K562 (cell line): Measurements from ENCODE around the gene MAP3K4. TPM values are rescaled to one million over a fixed set of nuclear protein-coding genes. Genes with fewer than 3 reads are reported as not detected.

ENCODE experiments used
- CBX1 ChIP-seq: sonication (generic); IDR thresholded peaks from 2 replicates; pipeline ENCODE4 v1.6.1; 2016; ENCODE audit warnings: antibody characterized with exemption, low read depth, mild to moderate bottlenecking
- CHD4 ChIP-seq: fragments of 200-600 bp; sonication (generic); IDR thresholded peaks from 3 replicates; pipeline ENCODE4 v1.6.1; 2012; ENCODE audit warnings: low read depth, mild to moderate bottlenecking, mixed read lengths, low read length, inconsistent platforms; ENCODE audit not compliant: insufficient read depth, insufficient replicate concordance, poor library complexity, severe bottlenecking
- DACH1 ChIP-seq: fragments of 450-650 bp; IDR thresholded peaks from 2 replicates; pipeline ENCODE4 v1.6.1; 2018; ENCODE audit not compliant: partially characterized antibody
- KLF6 ChIP-seq: fragments of 250-450 bp; sonication (Bioruptor Pico); IDR thresholded peaks from 2 replicates; pipeline ENCODE4 v1.4.0; 2020; ENCODE audit warnings: mild to moderate bottlenecking, moderate library complexity, borderline replicate concordance
- PTRF ChIP-seq: fragments of 450-650 bp; IDR thresholded peaks from 2 replicates; pipeline ENCODE4 v1.6.1; 2016; ENCODE audit warnings: mild to moderate bottlenecking, missing genetic modification characterization, missing compliant biosample characterization
- SAFB ChIP-seq: fragments of 200-400 bp; formaldehyde crosslinking; IDR thresholded peaks from 2 replicates; pipeline ENCODE4 v1.6.1; 2017; ENCODE audit warnings: low read depth, low read length, borderline replicate concordance
- SIN3A ChIP-seq, 2 experiments: fragments of 150-350 bp in 1 of 2; IDR thresholded peaks; 2 replicates each; pipeline ENCODE4 v1.6.1; 2011 to 2016; ENCODE audit warnings: borderline replicate concordance in 2 of 2, low read depth in 2 of 2, low read length in 2 of 2, mild to moderate bottlenecking in 2 of 2, moderate library complexity in 2 of 2; ENCODE audit not compliant: control insufficient read depth in 1 of 2
- SMARCA4 ChIP-seq: fragments of 450-650 bp; IDR thresholded peaks from 2 replicates; pipeline ENCODE4 v1.6.1; 2016
- SMARCE1 ChIP-seq: fragments of 450-650 bp; IDR thresholded peaks from 2 replicates; pipeline ENCODE4 v1.7.1; 2016; ENCODE audit warnings: mild to moderate bottlenecking
- TRIM24 ChIP-seq, 2 experiments: fragments of 450-650 bp; IDR thresholded peaks; 2 replicates each; pipeline ENCODE4 v1.6.1; 2016
- TRIM28 ChIP-seq: fragments of 450-650 bp; IDR thresholded peaks from 2 replicates; pipeline ENCODE4 v1.6.1; 2017
- ZNF24 ChIP-seq: fragments of 450-650 bp; IDR thresholded peaks from 2 replicates; pipeline ENCODE4 v1.6.1; 2016
- ZNF444 ChIP-seq: fragments of 250-450 bp; sonication (Bioruptor Pico); IDR thresholded peaks from 2 replicates; pipeline ENCODE4 v1.4.0; 2020; ENCODE audit warnings: mild to moderate bottlenecking, moderate library complexity
- polyA plus RNA-seq, 8 experiments: library from polyadenylated mRNA; depleted of rRNA in 4 of 8; stranded (reverse) in 5 of 8; unstranded in 3 of 8; fragments of >200 nt; fragmentation: Nextera tagmentation in 2 of 8; fragmentation: Illumina TruSeq in 1 of 8; extraction: Ambion mirVana in 2 of 8; extraction: Trizol in 1 of 8; gene quantifications; 2 replicates each; pipeline versions ENCODE4 v1.2.1 to v1.2.3, GENCODE V29; 2011 to 2014; ENCODE audit warnings: inconsistent platforms in 1 of 8, missing spikeins in 1 of 8
- total RNA-seq, 7 experiments: library from RNA; depleted of rRNA in 6 of 7; stranded (reverse); fragments of >200 nt in 6 of 7; fragmentation: Illumina TruSeq in 2 of 7; extraction: Trizol in 2 of 7; gene quantifications; 2 replicates each; pipeline versions ENCODE4 v1.2.1 to v1.2.3, GENCODE V29; 2011 to 2021; ENCODE audit warnings: low replicate concordance in 1 of 7
- TF ChIP-seq, protein P1 (sequence below), 3 experiments: fragments of 200-800 bp in 1 of 3; fragments of 250-450 bp in 1 of 3; fragments of 450-650 bp in 1 of 3; sonication (Bioruptor Pico) in 1 of 3; sonication (Bioruptor generic) in 1 of 3; formaldehyde crosslinking in 1 of 3; IDR thresholded peaks; 2 replicates each; pipeline versions ENCODE4 v1.6.1 to v1.8.0; 2016 to 2022; ENCODE audit warnings: mild to moderate bottlenecking in 2 of 3, missing genetic modification characterization in 2 of 3, missing compliant biosample characterization in 1 of 3, moderate library complexity in 1 of 3
- TF ChIP-seq, protein P2 (sequence below): fragments of 450-650 bp; IDR thresholded peaks from 2 replicates; pipeline ENCODE4 v1.6.1; 2016; ENCODE audit warnings: antibody characterized with exemption
- TF ChIP-seq, protein P3 (sequence below): fragments of 150-350 bp; conservative IDR thresholded peaks from 2 replicates; pipeline ENCODE4 v1.6.1; 2014; ENCODE audit warnings: low read length
- TF ChIP-seq, protein P4 (sequence below): fragments of 250-450 bp; sonication (Bioruptor Pico); IDR thresholded peaks from 2 replicates; pipeline ENCODE4 v1.8.0; 2021; ENCODE audit warnings: borderline replicate concordance, mild to moderate bottlenecking, moderate library complexity; ENCODE audit not compliant: poor library complexity, severe bottlenecking

Gene MAP3K4
- total and polyA plus RNA-seq, 9 of the 15 experiments (the other 6 are each of a cell fraction or from before 2014, with no cell fraction given): 21.0 to 77.2 (median 48.9) TPM

DNA sequence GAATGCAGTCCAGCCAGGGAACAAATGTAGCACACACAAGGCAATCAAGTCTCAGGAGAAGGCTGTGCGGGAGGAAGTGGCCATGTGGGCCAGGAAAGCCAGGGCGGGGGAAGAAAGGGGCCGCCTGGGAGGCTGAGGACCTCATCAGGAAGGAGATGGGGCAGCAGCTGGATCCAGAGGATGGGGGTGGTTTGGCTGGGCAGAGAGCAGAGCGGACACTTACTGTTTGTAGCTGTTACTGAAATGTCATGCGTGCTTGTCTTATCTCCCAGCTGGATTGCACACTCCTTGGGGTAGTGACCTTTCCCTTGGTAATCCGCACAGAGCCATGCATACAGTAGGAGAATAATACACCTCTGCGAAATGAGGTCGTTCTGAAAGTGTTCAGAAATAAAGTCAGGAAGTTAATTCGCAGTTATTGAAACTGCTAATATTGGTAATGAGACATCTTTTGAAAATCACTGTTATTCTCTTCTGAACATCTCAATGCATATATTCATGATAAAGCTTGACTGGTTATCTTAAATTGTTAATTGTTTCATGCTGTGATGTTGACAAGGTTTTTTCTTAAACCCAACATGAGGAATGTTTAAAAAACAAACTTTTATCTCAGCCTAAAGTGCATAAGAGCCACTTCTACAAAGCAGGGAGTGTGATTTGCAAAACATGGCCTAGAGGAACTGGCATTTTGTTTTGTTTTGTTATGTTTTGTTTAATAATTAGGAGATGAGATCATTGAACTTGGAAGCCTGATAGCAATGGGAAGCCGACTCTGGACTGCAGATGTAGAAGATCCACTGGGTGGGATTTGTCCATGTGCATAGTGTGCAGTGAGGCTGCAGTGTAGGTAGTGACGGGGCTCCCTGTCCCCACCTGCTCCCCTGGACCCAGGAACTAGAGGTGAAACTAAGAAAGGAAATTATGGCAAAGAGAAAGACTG is 18.0 kb upstream of the MAP3K4 start (continued):
- TF ChIP-seq, protein P1, sequence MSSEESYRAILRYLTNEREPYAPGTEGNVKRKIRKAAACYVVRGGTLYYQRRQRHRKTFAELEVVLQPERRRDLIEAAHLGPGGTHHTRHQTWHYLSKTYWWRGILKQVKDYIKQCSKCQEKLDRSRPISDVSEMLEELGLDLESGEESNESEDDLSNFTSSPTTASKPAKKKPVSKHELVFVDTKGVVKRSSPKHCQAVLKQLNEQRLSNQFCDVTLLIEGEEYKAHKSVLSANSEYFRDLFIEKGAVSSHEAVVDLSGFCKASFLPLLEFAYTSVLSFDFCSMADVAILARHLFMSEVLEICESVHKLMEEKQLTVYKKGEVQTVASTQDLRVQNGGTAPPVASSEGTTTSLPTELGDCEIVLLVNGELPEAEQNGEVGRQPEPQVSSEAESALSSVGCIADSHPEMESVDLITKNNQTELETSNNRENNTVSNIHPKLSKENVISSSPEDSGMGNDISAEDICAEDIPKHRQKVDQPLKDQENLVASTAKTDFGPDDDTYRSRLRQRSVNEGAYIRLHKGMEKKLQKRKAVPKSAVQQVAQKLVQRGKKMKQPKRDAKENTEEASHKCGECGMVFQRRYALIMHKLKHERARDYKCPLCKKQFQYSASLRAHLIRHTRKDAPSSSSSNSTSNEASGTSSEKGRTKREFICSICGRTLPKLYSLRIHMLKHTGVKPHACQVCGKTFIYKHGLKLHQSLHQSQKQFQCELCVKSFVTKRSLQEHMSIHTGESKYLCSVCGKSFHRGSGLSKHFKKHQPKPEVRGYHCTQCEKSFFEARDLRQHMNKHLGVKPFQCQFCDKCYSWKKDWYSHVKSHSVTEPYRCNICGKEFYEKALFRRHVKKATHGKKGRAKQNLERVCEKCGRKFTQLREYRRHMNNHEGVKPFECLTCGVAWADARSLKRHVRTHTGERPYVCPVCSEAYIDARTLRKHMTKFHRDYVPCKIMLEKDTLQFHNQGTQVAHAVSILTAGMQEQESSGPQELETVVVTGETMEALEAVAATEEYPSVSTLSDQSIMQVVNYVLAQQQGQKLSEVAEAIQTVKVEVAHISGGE (CRISPR knock-in tag; IDR thresholded peaks at IDR 0.05): no peak
- no peak for TF ChIP-seq CBX1
- no peak for TF ChIP-seq CHD4
- TF ChIP-seq KLF6 (CRISPR knock-in tag): no peak
- 0 out of 2 replicates have a peak, but pooled peaks have one; percentile 29 for TF ChIP-seq SMARCA4
- TF ChIP-seq, protein P2, sequence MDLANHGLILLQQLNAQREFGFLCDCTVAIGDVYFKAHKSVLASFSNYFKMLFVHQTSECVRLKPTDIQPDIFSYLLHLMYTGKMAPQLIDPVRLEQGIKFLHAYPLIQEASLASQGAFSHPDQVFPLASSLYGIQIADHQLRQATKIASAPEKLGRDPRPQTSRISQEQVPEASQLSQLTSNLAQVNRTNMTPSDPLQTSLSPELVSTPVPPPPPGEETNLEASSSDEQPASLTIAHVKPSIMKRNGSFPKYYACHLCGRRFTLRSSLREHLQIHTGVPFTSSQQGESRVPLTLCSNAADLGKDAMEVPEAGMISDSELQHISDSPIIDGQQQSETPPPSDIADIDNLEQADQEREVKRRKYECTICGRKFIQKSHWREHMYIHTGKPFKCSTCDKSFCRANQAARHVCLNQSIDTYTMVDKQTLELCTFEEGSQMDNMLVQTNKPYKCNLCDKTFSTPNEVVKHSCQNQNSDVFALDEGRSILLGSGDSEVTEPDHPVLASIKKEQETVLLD: no peak
- no peak for TF ChIP-seq PTRF (tag)
- TF ChIP-seq, protein P3, sequence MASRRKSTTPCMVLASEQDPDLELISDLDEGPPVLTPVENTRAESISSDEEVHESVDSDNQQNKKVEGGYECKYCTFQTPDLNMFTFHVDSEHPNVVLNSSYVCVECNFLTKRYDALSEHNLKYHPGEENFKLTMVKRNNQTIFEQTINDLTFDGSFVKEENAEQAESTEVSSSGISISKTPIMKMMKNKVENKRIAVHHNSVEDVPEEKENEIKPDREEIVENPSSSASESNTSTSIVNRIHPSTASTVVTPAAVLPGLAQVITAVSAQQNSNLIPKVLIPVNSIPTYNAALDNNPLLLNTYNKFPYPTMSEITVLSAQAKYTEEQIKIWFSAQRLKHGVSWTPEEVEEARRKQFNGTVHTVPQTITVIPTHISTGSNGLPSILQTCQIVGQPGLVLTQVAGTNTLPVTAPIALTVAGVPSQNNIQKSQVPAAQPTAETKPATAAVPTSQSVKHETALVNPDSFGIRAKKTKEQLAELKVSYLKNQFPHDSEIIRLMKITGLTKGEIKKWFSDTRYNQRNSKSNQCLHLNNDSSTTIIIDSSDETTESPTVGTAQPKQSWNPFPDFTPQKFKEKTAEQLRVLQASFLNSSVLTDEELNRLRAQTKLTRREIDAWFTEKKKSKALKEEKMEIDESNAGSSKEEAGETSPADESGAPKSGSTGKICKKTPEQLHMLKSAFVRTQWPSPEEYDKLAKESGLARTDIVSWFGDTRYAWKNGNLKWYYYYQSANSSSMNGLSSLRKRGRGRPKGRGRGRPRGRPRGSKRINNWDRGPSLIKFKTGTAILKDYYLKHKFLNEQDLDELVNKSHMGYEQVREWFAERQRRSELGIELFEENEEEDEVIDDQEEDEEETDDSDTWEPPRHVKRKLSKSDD: no peak
- TF ChIP-seq SMARCE1: no peak
- peak; percentile 43 for TF ChIP-seq DACH1
- TF ChIP-seq SIN3A (IDR thresholded peaks at IDR 0.05; ENCODE audit: borderline replicate concordance in 2 of 2, control insufficient read depth in 1 of 2, low read depth in 2 of 2, low read length in 2 of 2): no peak
- TF ChIP-seq ZNF444 (CRISPR knock-in tag): no peak
- TF ChIP-seq, protein P4, sequence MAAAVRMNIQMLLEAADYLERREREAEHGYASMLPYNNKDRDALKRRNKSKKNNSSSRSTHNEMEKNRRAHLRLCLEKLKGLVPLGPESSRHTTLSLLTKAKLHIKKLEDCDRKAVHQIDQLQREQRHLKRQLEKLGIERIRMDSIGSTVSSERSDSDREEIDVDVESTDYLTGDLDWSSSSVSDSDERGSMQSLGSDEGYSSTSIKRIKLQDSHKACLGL: no peak
- no peak for TF ChIP-seq ZNF24
- no peak for TF ChIP-seq TRIM28
- TF ChIP-seq SAFB: no peak
- TF ChIP-seq TRIM24 (IDR thresholded peaks at IDR 0.05): no peak
